Activated T-cell treated with anti-CD3 and anti-CD28 coated beads for 4 hours (primary cell): ENCODE measurements around the gene KLHL6.

Experiments used
- DNase-seq: peaks from one replicate; pipeline ENCODE4 v3.0.0-alpha.2; 2020

KLHL6 gene

GRCh38 chr3:183502237-183503181, 53.0 kb downstream of the KLHL6 start:
- DNase-seq = no peak

GRCh38 chr3:183500981-183501704, 54.4 kb downstream of the KLHL6 start:
- DNase-seq = no peak

- DNase-seq = no peak
Observed at GRCh38 chr3:183500319-183500718, 55.2 kb downstream of the KLHL6 start.

GRCh38 chr3:183498634-183499033, 56.9 kb downstream of the KLHL6 start:
- no peak for DNase-seq

GRCh38 chr3:183497313-183497712, 58.2 kb downstream of the KLHL6 start:
- no peak for DNase-seq

GRCh38 chr3:183496311-183496710, 59.2 kb downstream of the KLHL6 start:
- no peak for DNase-seq

- no peak for DNase-seq
Observed at GRCh38 chr3:183494341-183494740, 61.2 kb downstream of the KLHL6 start.

GRCh38 chr3:183493296-183494045, 62.0 kb downstream of the KLHL6 start:
- DNase-seq = no peak

GRCh38 chr3:183492849-183493179, 62.7 kb downstream of the KLHL6 start:
- DNase-seq = no peak

DNA sequence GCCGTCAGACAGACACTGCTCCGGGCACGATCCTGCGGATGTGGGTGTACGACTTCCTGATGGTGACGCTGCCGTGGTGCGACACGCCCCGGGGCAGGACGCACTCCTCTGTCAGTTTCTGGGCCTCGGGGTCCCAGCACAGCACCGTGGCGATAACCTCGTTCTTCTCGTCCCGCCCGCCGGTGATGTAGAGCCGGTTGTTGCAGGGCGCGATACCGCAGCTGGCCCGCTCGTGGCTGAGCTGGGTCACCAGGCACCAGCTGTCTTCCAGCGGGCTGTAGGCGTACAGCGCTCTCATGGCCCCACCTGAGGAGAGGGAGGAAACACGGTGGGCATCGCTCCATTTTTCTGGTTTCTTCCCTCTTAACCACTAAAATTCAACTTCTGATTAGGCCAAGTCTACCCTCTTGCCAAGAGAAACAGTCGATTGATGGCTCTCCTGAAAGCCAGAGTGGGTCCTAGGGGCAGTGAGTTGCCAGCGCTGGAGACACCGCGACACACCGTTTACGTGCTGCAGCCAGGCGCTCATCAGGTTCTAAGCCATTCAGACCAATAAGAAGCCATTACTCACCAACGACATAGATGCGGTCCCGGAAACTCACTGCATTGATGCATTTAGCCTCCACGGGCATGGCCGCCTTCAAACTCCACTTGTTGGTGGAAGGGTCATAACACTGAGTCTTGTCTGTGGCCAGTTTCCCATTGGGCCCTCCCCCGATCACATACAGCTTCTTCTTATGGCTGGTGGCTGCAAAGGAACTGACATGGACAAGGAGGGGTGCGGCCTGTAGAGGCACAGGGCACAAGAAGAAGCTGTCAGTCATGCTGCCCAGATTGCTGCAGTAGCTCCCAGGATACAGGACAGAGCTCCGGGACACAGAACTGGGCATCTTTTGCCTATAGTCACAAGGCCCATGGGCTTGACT, 63.3 kb downstream of the KLHL6 start:
- DNase-seq = no peak

- DNase-seq = no peak
Observed at GRCh38 chr3:183491109-183491922, 64.2 kb downstream of the KLHL6 start.

- no peak for DNase-seq
Observed at GRCh38 chr3:183490653-183491052, 64.9 kb downstream of the KLHL6 start.

- no peak for DNase-seq
Observed at GRCh38 chr3:183490211-183490601, 65.3 kb downstream of the KLHL6 start.

DNA sequence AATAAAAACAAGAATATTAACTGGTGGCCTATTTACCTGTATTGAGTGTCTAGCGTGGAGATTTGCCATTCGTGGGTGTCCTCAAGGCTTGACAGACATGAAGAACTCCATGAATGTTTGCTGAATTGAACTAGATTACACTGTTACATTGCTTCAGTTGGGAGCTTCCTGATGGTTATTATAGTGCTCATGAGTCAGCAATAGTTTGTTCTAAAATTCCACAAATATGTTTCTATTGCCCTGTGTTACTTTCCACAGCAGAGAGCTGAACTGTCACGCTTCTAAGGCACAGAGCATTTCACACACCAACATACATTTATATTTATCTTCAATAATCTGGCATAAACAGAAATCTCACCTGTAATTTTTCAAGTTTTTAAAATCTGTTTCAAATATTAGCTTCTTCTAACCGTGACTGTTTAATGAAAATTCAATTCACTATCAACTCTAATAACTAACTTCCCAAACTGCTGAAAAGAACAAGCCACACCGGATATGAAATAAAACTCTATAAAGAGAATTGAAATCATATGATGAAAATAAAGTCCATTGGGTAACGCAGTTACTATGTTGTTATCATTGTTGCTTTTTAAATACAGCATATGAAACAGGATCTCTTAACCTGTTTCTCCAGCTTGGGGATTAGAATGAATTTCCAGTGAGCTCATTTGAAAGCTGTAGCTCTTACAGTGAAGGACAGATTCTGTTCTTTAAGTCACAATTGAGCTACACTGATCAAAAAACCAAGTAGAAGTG, 65.9 kb downstream of the KLHL6 start:
- DNase-seq = no peak

DNA sequence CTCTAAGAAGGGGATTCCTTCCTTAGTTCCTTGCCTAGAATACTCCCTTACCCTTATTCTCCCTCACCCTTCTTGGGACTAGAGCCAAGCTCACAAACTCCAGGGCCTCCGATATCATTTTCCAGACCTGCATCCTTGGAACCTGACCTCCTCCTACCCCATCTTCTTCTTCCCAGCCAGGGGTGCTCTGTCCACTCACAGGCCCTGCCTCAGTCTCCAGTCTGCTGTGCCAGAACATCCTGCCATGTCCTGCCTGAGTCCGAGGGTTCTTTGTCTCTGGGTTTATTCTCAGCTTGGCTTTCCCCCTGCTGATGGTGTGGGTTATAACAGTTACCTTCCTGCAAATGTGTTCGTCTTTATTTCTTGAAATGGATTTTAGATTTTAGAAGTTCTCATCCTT, 67.2 kb downstream of the KLHL6 start:
- no peak for DNase-seq

GRCh38 chr3:183487896-183488295, 67.6 kb downstream of the KLHL6 start:
- no peak for DNase-seq

- no peak for DNase-seq
Observed at GRCh38 chr3:183487016-183487415, 68.5 kb downstream of the KLHL6 start.

GRCh38 chr3:183486472-183486871, 69.0 kb downstream of the KLHL6 start:
- DNase-seq = no peak

GRCh38 chr3:183485585-183485984, 69.9 kb downstream of the KLHL6 start:
- no peak for DNase-seq

- DNase-seq = no peak
Observed at GRCh38 chr3:183485093-183485492, 70.4 kb downstream of the KLHL6 start.
